GM18861 (cell line): ENCODE data around the gene DNAJC7.
A peak's percentile ranks its signal among the peaks of the same experiment; 100 is the strongest.
"Not testable (repeated sequence)": the region's sequence is repeated elsewhere in the genome, so short reads cannot be mapped to it uniquely, and the experiment has no call there.

ENCODE experiments used
- ATAC-seq: cut with Tn5 transposase; IDR thresholded peaks from one replicate; pipeline ENCODE4 v1.9.1; 2021; ENCODE audit not compliant: unreplicated experiment

DNAJC7 gene

GRCh38 chr17:41959336-41960095 lies 57.7 kb downstream of the DNAJC7 start:
- ATAC-seq: no peak

- no peak for ATAC-seq
These were observed 58.3 kb downstream of the DNAJC7 start for GRCh38 chr17:41959030-41959335.

GRCh38 chr17:41957869-41958439 lies 59.3 kb downstream of the DNAJC7 start:
- no peak for ATAC-seq

GRCh38 chr17:41957031-41957868 lies 60.0 kb downstream of the DNAJC7 start:
- no peak for ATAC-seq

GRCh38 chr17:41956522-41956921 lies 60.7 kb downstream of the DNAJC7 start:
- ATAC-seq: no peak

GRCh38 chr17:41948762-41949460 lies 68.3 kb downstream of the DNAJC7 start:
- no peak for ATAC-seq

- no peak for ATAC-seq
These were observed 72.3 kb downstream of the DNAJC7 start for GRCh38 chr17:41944943-41945342.

- ATAC-seq: no peak
These were observed 73.7 kb downstream of the DNAJC7 start for GRCh38 chr17:41943492-41943891.

GRCh38 chr17:41942626-41943373 lies 74.4 kb downstream of the DNAJC7 start:
- no peak for ATAC-seq

- ATAC-seq: no peak
These were observed 76.1 kb downstream of the DNAJC7 start for GRCh38 chr17:41941168-41941567.

GRCh38 chr17:41939693-41940090 lies 77.5 kb downstream of the DNAJC7 start:
- ATAC-seq: no peak

- no peak for ATAC-seq
These were observed 78.1 kb downstream of the DNAJC7 start for GRCh38 chr17:41939044-41939692.

GRCh38 chr17:41937970-41938954 lies 79.0 kb downstream of the DNAJC7 start:
- ATAC-seq: no peak

GRCh38 chr17:41935641-41936040 lies 81.6 kb downstream of the DNAJC7 start:
- ATAC-seq: no peak

- no peak for ATAC-seq
These were observed 84.3 kb downstream of the DNAJC7 start for GRCh38 chr17:41932816-41933389.

GRCh38 chr17:41931715-41932114 lies 85.5 kb downstream of the DNAJC7 start:
- ATAC-seq: not testable (repeated sequence)

GRCh38 chr17:41930833-41931156 lies 86.4 kb downstream of the DNAJC7 start:
- peak; percentile 19 for ATAC-seq

GRCh38 chr17:41930009-41930832 lies 87.0 kb downstream of the DNAJC7 start, which contains the start of gene ODAD4:
ODAD4 (plus strand) TSS chr17:41930617; CDS start chr17:41930724, 107 bp downstream.
- peak; percentile 85 for ATAC-seq
